GM12872 (cell line): ENCODE data around the gene RGR.

ENCODE experiments used
- CTCF ChIP-seq: IDR thresholded peaks from 3 replicates; pipeline ENCODE4 v1.5.1; 2011; ENCODE audit warnings: low read depth, mild to moderate bottlenecking, low read length, moderate library complexity; ENCODE audit not compliant: insufficient read depth

The RGR gene

GRCh38 chr10:84221916-84222315 is 22.9 kb upstream of the RGR start:
- TF ChIP-seq CTCF, result no peak

GRCh38 chr10:84224411-84225028 is 20.3 kb upstream of the RGR start:
- TF ChIP-seq CTCF, result no peak

DNA sequence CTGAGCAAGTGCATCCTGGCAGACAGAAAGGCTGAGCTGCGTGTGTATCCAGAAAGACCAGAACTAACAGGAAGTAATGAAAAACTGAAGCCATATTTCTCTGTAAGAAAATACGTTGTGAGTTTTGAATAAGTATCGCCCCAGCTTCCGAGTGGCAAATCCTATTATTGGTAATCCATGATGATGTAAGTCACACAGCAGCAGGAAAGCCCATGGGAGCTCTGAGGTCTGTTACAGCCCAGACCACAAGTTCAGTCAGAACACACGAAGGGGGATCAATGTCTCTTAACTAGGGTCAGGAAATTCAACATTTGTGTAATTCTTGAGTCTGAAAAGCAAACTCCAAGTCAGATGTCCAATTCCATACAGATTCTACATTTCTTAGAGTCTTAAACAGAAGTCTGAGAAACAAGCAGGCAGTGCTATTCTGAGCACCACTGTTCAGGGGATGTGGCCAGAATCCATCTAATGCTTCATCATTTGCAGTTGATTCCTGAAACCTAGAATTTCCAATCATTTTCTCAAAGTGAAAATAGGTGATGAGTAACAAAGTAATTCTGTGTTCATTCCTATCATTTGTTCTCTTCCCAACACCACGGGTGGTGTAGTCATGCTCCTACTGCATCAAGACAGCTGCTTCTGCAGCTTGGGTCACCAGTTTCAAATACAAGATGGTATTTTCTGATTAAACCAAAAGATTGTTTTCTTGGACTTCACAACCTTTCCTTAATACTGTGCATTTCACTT is 19.3 kb upstream of the RGR start, which contains the start of gene LRIT2:
TSS of gene LRIT2 (minus strand) at position 118 of the 747 bp plus-strand sequence. CDS start at position 94, 24 bp downstream.
- TF ChIP-seq CTCF, result no peak

DNA sequence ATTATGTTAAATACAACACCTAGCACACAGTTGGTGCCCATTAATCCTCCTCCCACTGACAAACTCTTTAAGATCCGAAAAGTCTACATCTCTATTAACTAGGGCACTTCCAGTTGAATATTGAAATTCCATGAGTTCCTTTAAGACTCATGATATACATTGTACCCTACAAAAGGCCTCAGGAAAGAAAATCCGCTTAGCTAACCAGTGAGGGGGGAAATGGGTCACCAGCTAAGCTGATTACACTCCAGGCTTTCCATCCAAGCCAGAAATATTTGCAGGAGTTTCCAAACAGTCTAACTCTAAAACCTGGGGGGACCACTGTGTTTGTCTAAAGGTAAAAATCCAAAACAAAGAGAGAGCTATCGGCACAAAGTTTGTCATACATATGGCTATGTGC is 18.2 kb upstream of the RGR start:
- TF ChIP-seq CTCF, result no peak

DNA sequence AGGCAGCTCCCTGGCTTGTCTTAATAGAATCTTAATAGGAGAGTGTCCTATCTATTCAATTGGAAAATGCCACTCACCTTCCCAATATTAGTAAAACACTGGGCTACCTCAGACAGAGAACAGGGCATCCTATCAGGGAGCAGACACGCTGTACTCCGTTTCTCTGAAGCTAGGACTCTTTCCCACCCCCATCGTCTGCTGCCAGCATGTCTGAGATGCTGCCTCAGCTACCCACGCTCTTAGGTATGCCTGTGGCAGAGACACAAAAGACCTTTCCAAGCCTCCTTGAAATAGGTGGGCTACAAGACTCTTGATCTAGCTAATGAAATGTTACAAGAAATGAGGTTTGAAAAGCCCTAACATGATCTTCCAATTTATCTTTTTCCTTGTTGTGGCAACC is 17.0 kb upstream of the RGR start:
- TF ChIP-seq CTCF, result no peak

DNA sequence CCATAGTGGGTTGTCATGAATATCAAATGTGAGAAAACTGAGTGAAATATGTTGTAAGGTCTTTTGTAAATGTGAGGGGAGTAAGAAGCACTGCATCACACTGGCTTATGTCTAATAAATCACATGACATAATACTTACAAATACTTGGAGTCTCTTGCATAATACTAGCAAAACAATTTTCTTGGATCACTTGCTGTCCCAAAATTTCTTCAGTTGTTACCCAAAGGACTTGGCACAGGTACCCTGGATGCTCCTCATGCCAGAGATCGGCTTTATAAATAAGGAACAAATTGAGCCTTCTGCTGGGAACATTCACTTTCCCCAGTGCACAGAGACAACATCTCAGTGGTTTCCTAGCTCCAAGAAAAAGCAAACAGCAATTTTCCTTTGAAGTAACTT is 14.5 kb upstream of the RGR start:
- TF ChIP-seq CTCF, result no peak

- TF ChIP-seq CTCF, result no peak
These were observed 12.5 kb upstream of the RGR start for GRCh38 chr10:84232376-84232775.
